Kidney epithelial cell (primary cell): Measurements from ENCODE around the gene DGKD. TPM values are rescaled to one million over a fixed set of nuclear protein-coding genes. Genes with fewer than 3 reads are reported as not detected.

Source experiments
- DNase-seq: peaks from one replicate; pipeline ENCODE4 v3.0.0-alpha.2; 2010; ENCODE audit warnings: low read depth
- H3K27me3 ChIP-seq: 2 replicates; pipeline ENCODE4 v1.6.0; 2011; ENCODE audit warnings: low read length; ENCODE audit not compliant: control insufficient read depth, insufficient read depth
- H3K36me3 ChIP-seq: 2 replicates; pipeline ENCODE4 v1.5.1; 2011; ENCODE audit warnings: low read length; ENCODE audit not compliant: control insufficient read depth, insufficient read depth
- H3K4me3 ChIP-seq: 2 replicates; pipeline ENCODE4 v1.5.1; 2011; ENCODE audit warnings: low read depth, mild to moderate bottlenecking, control low read depth, low read length
- CTCF ChIP-seq: IDR thresholded peaks from 2 replicates; pipeline ENCODE4 v1.5.1; 2011; ENCODE audit warnings: mild to moderate bottlenecking, moderate library complexity, low read length, control low read depth, inconsistent platforms; ENCODE audit not compliant: insufficient read depth, poor library complexity, severe bottlenecking
- total RNA-seq: library from RNA; depleted of rRNA; stranded (reverse); fragments of >200 nt; gene quantifications from 2 replicates; pipeline ENCODE4 v1.2.3, GENCODE V29; 2015

Gene DGKD
- total RNA-seq, 1 donor from 2014 or later = 16.0 TPM

DNA sequence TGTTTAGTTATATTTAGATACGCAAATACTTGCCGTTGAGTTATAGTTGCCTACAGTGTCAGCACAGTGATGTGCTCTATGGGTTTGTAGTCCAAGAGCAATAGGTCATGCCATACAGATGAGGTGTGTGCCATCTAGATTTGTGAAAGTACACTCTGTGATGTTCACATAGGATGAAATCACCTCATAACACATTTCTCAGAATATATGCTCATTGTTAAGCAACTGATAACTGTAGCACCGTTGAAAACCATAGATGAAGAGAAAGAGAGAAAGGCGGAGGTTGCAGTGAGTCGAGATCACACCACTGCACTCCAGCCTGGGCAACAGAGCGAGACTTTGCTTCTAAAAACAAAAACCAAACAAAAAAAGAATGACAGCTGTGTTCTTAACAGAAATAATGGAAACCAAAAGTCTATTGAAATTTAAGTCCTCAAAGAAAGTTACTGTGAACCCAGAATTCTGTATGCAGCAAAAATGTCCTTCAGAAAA is 9.5 kb downstream of the DGKD start:
- no peak for DNase-seq
- Histone ChIP-seq H3K36me3 (peaks cover 2% of the 10 kb centered on the region), H3K4me3 (no peak overlapping the region), H3K27me3 (no peaks in the 10 kb centered on the region)
- TF ChIP-seq CTCF = no peak

DNA sequence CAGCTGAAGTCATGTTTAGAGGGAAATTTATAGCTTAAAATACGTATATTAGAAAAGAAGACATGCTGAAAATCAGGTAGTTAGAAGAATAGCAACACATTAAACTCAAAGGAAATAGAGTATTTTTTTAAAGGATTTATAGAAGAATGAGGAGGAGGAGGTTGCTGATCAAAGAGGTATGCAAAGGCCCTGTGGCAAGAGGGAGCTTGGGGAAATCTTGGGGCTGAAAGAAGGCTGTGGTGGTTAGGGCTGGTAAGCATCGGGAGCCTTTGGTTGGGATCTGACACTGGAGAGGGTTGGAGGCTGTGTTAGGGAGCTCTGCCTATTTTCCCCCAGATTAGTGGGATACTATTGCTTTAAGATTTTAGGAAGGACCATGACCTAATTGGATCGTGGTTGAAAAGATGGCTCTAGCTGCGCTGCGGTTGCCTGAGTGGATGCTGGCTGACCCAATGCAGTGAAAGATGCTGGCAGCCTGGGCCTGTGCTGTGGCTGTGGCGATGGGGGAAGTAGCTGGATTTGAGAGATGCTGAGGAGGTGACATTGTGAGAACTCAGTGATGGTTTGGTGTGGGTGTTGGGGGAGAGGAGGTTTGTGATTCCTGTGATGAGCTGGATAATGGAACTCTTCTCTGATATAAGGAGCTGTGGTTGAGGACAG is 11.7 kb downstream of the DGKD start:
- no peak for TF ChIP-seq CTCF
- Histone ChIP-seq H3K27me3 (no peaks in the 10 kb centered on the region), H3K4me3 (no peak overlapping the region), H3K36me3 (peaks cover 1% of the 10 kb centered on the region)
- no peak for DNase-seq

DNA sequence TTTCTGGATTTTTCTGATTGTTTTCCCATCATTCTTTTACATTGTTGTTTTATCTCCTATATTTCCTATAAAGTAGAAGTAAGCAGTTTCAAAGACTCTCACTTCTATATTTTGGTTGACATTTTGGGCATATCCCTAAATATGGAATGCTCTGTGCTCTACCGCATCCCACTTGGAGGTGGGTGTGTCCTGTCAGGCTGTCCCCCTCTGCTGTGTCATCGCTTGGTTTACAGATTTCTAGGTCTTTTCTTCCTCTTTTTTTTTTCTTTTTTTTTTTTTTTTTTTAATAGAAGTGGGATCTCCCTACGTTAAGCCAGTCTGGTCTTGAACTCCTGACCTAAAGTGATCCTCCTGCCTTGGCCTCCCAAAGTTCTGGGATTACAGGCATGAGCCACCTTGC is 13.3 kb downstream of the DGKD start:
- H3K36me3 ChIP-seq = no peaks in the 10 kb centered on the region
- no peaks in the 10 kb centered on the region for H3K27me3 ChIP-seq
- no peak for TF ChIP-seq CTCF
- H3K4me3 ChIP-seq = no peak overlapping the region
- no peak for DNase-seq

DNA sequence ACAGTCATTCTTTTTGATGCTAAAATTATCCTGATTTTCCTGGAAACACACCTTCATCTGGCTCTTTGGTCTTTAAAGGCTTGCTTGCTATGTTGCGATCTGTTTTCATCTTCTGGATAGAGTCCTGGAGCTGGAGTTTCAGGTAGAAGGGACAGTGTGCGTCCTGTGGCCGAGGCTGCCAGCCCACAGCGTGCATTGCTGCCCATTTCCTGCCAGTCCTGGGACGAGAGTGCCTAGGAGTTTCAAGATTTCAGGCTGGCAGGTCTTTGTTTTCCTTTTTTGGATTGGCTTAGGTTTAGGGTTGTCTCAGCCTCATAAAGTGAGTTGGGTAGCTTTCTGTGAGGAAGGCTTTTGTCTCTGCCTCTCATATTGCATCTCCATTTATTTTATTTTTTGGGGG is 14.5 kb downstream of the DGKD start:
- H3K27me3 ChIP-seq = no peaks in the 10 kb centered on the region
- no peak for TF ChIP-seq CTCF
- DNase-seq = no peak
- no peak overlapping the region for H3K4me3 ChIP-seq
- no peaks in the 10 kb centered on the region for H3K36me3 ChIP-seq

DNA sequence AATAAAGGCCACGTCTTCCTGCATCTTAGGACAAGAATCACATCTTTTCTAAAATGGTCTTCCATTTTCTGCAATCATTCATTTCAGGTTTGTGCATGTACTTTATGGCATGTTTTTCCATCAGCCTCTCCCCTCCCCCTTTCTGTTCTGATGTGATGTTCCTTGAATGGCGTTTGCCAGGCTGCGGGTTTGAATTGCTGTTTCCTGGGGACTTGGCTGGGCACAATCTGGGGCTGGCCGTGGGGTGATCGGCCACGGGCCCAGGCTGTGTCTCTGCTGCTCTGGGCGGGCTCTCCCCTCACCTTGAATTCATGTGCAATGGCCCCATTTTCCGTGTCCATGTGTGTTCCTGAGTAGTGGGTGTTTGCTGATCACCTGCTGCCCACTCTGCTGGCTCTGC is 15.2 kb downstream of the DGKD start:
- no peak for TF ChIP-seq CTCF
- DNase-seq = no peak
- Histone ChIP-seq H3K36me3 (no peaks in the 10 kb centered on the region), H3K27me3 (no peaks in the 10 kb centered on the region), H3K4me3 (no peak overlapping the region)

DNA sequence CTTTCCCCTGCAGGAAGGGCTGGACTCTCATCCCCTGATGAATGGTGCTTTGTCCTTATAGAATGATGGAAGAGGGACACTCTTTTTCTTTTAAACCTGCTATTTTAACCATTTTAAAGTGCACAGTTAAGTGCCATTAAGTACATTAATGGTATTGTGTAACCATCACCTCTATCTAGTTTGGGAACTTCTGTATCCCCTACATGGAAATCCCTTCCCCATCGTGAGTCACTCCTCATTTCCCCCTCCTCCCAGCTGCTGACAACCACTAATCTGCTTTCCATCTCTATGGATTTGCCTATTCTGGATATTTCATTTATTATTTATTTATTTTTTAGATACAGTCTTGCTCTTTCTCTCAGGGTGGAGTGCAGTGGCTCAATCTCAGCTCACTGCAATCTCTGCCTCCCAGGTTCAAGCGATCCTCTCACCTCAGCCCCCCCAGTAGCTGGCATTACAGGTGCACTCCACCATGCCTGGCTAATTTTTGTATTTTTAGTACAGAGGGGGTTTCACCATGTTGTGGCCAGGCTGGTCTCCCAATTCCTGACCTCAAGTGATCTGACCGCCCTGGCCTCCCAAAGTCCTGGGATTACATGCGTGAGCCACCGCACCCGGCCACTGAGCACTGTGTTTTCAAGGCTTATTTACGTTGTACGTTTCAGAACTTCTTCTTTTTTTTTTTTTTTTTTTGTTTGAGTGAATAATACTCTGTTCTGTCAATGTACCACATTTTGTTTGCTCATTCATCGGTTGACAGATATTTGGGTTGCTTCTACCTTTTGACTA is 15.8 kb downstream of the DGKD start:
- DNase-seq = no peak
- H3K36me3 ChIP-seq = no peaks in the 10 kb centered on the region
- TF ChIP-seq CTCF = no peak

More for the DNA sequence above, 15.8 kb downstream of the DGKD start:
- H3K27me3 ChIP-seq = no peaks in the 10 kb centered on the region
- no peak overlapping the region for H3K4me3 ChIP-seq
